ENCODE results near the gene ICAM4.

GRCh38 chr19:10243606-10244005 lies 43.1 kb upstream of the ICAM4 start:
- TF ChIP-seq, protein P1, sequence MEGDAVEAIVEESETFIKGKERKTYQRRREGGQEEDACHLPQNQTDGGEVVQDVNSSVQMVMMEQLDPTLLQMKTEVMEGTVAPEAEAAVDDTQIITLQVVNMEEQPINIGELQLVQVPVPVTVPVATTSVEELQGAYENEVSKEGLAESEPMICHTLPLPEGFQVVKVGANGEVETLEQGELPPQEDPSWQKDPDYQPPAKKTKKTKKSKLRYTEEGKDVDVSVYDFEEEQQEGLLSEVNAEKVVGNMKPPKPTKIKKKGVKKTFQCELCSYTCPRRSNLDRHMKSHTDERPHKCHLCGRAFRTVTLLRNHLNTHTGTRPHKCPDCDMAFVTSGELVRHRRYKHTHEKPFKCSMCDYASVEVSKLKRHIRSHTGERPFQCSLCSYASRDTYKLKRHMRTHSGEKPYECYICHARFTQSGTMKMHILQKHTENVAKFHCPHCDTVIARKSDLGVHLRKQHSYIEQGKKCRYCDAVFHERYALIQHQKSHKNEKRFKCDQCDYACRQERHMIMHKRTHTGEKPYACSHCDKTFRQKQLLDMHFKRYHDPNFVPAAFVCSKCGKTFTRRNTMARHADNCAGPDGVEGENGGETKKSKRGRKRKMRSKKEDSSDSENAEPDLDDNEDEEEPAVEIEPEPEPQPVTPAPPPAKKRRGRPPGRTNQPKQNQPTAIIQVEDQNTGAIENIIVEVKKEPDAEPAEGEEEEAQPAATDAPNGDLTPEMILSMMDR (IDR thresholded peaks at IDR 0.05; ENCODE audit: low read depth, low read length, poor library complexity, severe bottlenecking): no peak
- no peak for TF ChIP-seq EZH2phosphoT487 (IDR thresholded peaks at IDR 0.05; ENCODE audit: borderline replicate concordance, low read length)

All from DOHH2 (cell line).